GM19099 (cell line): Measurements from ENCODE around the gene SYT4.

Source experiments
- POLR2A ChIP-seq: IDR thresholded peaks from 3 replicates; pipeline ENCODE4 v1.6.1; 2011; ENCODE audit warnings: low read depth; ENCODE audit not compliant: insufficient read length; ENCODE audit errors: extremely low read depth

The SYT4 gene

GRCh38 chr18:43277164-43277600 is at the start of gene SYT4:
SYT4 (minus strand) TSS chr18:43277490; CDS start chr18:43277281, 209 bp downstream.
- no peak for TF ChIP-seq POLR2A

DNA sequence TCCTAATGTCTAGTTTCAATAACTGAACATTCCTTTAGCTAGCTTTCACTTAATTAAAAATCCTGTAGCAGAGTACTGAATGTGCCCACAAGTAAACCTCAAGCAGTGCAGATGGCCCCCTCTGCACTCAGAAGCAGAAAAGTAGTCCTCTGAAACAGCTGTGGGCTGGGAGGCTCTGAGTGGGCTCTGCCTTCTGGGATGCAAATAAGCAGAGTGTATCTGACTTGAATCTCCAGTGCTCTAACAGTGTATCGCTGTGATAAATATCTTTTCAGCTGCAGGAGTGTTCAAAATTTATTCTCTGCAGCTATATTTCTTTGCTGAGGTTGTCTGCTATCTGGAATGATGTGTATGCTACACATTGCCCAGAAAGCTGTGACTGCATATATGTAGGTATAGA is 44.8 kb upstream of the SYT4 start:
- TF ChIP-seq POLR2A, result no peak

DNA sequence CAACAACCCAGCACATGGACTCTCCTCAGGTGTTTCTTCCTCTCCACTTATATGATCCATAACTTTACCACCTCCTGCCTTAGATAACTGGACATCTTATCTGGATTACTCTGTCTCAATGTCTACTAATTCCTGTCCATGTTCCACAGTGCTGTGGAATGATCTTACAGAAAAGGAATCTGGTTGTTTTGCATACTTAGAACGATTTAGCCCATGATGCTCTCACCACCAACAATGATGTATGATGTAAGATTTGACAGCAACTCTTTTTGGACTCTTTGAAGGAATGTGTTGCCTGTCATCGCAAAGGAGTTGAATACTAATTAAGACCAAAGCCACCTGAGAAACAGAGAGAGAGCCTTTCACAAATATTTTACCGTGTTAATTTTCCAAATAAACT is 37.7 kb upstream of the SYT4 start:
- no peak for TF ChIP-seq POLR2A

GRCh38 chr18:43312891-43313290 is 35.6 kb upstream of the SYT4 start:
- no peak for TF ChIP-seq POLR2A

GRCh38 chr18:43310239-43310638 is 32.9 kb upstream of the SYT4 start:
- TF ChIP-seq POLR2A, result no peak

- TF ChIP-seq POLR2A, result no peak
These were observed 26.1 kb upstream of the SYT4 start for GRCh38 chr18:43303376-43303775.

DNA sequence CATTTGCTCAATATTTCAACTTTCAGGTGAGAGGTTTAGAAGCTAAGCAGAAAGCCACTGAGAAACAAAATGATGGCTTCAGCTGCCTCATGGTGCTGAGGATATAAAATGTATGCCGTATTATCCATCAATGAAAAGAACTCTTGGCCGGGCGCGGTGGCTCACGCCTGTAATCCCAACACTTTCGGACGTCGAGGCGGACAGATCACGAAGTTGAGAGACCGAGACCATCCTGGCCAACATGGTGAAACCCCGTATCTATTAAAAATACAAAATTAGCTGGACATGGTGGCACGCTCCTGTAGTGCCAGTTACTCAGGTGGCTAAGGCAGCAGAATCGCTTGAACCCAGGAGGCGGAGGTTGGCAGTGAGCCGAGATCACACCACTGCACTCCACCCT is 6.0 kb upstream of the SYT4 start:
- no peak for TF ChIP-seq POLR2A

- TF ChIP-seq POLR2A, result no peak
These were observed 1.9 kb upstream of the SYT4 start for GRCh38 chr18:43279015-43279744.

DNA sequence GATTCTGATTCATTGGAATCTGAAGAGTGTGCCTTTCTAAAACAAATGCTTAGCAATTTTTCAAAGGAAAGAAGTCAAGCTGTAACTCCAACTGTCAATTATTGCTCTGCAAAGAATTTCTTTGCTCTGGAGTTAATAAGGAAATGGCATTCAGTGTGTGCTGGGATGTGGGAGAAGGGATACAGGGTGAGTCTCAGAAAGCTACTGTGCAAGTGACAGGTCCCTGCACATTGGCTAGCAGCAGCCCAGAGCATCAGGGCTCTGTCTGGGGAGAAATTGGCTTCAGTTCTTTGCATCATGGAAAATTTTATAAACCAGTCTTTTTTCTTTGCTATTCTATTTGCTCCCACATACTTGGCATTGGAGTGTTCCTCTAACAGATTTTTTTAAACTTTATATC is 1.1 kb upstream of the SYT4 start:
- no peak for TF ChIP-seq POLR2A

DNA sequence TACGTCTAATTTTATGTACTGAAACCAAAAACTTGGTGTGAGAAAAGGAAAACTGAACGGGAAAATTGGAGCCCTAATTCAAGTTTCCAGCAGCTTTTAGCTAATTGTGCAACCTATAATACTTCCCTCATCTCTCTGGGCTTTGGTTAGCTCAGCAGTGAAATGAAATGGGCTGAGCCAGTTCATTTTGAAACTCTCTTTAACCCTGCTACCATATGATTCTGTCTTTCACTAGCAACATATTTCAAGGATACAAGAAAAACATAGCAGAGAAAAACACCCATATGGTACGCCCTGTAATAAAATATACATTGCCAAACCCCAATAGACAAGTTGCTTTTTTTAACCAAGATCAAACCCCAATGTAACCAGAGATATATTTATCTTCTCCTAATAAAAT is 799 bp downstream of the SYT4 start:
- no peak for TF ChIP-seq POLR2A

DNA sequence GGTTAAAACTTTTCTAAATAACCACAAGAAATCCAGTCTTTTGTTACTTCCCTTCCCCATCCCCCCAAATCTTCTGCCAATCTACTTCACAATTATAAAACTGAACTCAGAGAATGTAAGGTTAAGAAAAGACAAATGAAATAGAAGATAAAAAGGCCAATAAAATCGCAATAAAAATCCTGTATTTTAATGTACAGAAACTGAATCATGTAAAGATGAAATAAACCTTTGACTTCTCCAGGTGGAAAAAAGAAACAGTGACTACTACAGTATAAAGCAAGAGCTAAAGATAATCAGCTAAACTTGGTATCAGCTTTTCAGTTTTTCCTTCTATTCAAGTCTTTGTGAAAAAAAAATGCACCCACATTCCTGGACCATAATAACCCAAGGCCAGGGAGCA is 1.7 kb downstream of the SYT4 start:
- TF ChIP-seq POLR2A, result no peak

DNA sequence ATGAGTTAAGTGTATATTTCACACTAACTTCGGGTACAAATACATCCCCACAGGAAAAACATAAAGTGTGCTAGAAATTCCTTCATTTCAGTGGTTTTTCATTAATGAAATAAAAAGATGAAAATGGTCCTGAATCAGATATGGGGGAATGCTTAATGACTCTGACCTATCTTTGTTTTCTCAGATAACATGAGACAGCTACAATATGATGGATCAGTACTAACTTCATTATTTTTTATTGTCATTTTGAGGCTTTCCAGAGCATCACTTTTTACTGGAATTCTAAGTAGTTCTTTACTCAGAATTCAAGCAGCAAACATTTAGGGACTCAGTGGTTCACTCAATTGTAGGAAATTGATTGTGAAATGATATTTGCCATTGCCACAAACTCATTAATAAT is 2.8 kb downstream of the SYT4 start:
- no peak for TF ChIP-seq POLR2A

DNA sequence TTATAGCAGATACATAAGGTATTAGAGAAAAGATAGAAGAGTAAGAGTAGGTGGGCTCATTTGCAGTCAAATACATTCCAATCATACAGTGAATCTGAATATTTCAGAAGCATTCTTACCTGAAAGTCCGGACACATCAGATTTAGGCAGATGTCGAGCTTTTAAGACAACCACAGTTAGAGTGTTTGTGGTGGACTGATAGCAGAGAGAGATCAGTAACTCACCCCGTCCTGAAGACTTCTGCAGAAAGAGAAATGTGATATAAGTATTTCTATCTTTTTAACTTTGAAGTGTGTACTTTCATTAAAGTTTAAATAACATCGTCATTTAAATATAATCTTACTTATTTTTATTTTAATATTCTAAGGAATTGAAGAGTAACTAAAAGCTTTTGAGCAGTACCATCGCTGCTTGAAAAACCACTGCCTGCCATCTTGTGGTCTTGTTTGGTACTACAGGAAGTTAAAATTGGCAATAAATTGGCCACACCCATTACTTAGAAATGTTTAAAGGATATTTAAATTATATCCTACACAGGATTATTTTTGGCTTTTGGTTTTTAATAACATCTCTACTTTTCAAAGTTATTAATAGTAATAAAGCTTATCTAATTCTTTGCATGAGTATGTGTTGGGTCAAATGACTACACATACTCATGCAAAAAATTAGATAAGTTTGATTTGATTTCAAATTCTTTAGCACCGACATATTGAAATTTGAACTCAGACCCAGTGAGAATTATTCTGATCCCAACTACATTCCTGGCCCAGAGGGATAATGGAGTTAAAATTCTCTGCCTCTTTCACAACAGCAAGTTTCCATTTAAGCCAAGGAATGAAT is 5.5 kb downstream of the SYT4 start:
- no peak for TF ChIP-seq POLR2A

DNA sequence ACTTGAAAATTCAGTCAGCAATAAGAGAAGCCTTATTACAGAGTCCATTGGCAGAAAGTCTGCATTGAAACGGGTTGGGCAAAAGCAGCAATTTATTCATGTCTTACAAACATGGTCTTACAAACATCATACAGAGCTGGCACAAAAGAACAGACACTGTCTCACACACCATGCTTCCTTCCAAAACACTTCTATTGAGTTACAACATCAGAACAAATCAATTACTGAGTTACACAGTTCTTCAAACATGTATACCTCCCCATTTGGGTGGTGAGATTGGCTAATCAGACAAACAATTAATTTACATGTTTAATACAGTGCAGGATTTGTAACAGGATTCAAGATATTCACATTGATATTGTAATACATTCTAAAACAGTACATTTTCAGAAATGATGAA is 9.5 kb downstream of the SYT4 start:
- TF ChIP-seq POLR2A, result no peak

DNA sequence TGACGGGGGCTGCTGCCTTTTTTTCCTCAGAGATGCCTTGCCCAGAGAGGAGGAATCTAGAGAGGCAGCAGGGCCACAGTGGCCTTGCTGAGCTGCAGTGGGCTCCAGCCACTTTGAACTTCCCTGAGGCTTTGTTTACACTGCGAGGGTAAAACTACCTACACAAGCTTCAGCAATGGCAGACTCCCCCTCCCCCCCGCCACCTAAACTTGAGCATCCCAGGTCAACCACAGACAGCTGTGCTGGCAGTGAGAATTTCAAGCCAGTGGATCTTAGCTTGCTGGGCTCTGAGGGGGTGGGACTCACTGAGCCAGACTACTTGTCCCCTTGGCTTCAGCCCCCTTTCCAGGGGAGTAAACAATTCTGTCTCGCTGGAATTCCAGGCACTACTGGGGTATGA is 11.8 kb downstream of the SYT4 start:
- TF ChIP-seq POLR2A, result no peak

DNA sequence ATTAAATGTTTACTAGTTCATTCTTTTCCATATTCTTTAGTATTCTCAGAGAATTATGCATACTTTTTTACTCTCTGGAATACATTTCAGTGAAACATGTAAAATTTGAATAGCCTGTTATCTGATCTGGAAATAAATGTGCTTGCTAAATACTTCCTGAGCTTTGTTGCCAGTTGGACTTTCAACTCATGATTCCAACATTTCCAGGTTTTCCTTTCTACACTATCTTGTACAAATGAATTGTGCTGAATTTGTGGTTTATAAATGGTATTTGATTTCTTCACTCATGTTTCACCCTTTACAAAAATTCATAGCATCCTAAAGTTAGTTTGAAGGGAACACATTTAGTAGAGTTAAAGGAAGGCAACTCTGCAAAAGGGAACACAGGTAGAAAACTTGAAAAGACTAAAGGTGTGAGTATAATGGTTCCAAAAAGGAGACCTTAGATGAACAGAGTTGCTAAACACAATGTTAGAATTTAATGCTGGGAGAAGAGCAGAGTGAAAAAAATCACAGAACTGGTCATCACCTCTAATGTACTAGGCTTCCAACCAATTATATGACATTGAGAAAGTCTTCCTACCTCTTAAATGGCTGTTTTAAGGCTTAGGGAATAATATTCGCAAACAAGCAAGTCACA is 28.6 kb downstream of the SYT4 start:
- no peak for TF ChIP-seq POLR2A

- TF ChIP-seq POLR2A, result no peak
These were observed 29.3 kb downstream of the SYT4 start for GRCh38 chr18:43247944-43248343.

DNA sequence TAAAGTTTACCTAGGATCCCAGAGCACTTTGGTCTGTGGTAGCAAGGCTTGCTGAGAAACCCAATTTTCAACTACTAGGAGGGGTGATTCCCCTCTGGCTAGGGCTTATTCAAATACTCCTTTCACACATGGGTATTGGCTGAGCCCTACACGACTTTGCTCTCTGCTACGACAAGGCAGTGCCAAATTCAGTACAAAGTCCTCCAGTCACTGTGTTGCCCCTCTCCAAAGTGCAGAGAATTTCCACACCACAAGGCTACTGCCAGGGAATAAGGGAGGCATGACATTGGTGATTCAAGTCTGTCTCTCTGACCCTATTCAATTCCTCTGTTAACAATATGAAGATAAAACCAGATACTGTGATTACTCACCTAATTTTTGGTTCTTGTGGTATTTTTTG is 38.9 kb downstream of the SYT4 start:
- TF ChIP-seq POLR2A, result no peak
